Measurements from ENCODE around the gene EPM2AIP1.
"Not testable (repeated sequence)": the region's sequence is repeated elsewhere in the genome, so short reads cannot be mapped to it uniquely, and the experiment has no call there.

The EPM2AIP1 gene

DNA sequence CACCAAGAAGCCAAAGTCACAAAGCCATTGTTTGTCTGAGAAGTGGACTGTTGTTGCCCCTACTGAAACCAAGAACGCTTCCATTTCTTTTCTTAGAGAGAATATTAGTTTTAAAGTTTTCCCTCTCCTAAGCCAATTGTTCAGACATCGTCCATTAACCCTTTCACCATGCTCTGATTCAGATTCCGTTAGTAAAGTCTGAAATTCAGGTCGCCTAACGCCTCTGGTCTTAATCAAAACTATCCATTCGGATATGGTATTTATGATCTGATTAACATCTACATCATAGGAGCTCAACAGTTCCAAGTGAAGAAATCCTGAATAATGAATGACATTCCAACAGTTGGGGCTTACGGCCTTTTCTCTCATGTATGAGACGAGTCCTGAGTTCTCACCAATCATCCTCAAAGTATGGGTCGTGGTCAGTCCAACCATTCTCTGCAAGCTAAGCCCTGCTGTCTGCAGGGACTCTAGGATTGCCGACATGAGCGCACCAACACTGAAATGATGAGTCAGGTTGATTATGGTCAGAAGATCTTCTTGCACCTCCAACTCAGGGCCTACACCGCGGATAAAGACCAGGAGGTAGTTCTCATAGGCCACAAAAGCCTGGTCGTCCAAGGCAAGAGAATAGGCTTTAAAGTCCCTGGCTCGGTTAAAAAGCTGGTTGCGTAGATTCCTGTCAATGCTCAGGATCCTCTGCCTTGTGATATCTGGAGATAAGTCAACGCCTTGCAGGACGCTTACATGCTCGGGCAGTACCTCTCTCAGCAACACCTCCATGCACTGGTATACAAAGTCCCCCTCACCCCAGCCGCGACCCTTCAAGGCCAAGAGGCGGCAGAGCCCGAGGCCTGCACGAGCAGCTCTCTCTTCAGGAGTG lies 767 bp downstream of the EPM2AIP1 start:
- DNase-seq = no peak

DNA sequence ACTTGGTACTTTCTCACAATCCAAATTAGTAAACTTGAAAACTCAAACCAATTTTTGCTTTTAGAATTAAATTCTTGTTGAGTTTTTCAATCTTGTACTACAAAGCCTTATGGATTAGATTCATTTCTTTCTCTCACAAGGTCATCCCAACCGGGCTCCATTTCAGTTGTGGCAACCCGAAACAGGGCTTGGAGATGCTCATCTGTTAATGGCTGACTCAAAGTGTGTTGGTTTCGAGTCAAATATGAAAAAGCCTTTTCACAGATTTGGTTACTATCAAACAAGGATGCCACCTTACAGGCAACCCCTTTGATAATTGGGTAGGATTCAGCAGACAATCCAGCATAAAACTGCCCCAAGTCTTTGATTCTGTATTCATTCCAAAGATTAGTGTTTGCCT lies 1.8 kb downstream of the EPM2AIP1 start:
- no peak for DNase-seq

DNA sequence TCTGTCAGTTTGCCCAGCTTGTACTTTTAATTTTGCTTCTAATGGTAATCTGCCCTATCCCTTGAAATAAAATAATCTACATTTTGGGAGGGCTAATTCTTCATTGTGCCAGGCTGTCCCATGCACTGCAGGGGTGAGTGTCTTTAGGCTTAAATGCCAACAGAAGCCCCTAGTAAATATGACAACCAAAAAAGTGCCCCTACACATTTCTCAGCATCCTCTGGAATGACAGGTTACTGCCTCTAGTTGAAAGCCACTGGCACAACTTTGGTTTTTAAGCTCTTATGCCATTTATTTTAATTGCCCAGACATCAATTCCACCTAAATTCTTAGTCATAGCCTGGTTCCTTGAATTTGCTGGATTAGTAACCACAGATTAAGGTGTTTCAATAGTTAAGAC lies 3.4 kb downstream of the EPM2AIP1 start:
- DNase-seq = no peak

DNA sequence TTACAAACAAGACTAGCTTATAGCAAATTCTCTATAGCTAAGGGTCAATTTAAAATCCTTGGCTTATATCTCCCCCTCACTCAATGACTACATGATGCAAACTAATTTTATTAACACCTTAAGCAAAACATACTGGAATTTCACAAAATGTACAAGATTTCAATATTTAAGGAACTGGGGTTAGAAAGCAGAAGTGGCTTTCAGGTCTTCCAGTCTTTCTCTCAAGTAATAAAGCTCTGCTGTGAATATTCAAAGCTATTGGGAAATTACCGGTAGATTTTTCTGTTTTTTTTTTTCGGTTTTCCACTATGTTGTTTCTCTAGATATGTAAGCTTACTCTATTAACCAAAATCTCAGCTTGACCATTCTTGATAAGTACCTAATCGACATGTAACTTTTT lies 3.9 kb downstream of the EPM2AIP1 start:
- no peak for DNase-seq

DNA sequence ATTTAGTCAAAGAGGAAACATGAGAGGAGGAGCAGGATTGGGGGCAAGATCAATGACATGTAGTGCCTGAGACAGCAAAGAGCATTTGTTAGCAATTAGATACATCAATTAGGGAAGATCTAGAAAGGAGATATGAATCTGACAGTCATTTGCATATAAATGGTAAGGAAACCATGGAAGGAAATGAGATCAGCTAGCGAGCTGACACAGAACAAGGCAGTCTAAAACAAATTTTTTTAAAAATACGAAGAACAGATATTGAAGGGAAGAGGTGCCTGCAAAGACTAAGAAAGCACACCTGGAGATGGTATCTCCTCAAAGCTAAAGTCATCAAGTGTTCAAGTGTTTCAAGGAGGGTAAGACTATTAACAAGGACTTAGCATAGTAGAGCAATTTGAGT lies 4.6 kb downstream of the EPM2AIP1 start:
- no peak for DNase-seq

DNA sequence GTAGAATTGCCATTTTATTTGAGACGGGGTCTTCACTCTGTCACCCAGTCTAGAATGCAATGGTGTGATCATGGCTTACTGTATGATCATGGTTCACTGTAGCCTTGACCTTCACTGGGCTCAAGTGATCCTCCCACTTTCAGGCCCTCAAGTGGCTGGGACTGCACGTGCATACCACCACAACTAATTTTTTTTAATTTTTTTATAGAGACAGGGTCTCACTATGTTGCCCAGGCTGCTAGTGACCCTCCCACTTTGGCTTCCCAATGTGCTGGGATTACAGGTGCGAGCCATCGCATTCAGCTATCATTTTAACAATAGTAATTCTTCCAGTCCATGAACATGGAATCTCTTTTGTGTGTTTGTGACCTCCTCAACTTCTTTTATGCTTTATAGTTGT lies 11.9 kb downstream of the EPM2AIP1 start:
- no peak for DNase-seq

DNA sequence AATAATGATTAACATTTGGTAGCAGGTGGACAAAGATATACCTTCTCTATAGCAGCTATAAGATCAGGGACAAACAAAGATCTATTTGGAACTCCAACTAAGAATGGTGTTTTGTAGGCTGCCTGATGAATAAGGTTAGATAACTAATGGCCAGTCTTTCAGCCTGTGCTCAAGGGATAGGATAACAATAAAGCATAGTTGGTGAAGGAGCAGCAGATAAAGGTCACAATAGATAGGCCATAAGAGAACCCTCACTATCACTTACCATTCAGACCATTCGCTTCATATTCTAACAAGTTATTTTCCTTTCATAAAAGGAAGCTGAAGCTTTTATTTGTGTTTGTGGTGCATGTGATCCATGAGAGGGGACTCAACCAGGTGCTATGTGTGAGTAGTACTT lies 19.8 kb downstream of the EPM2AIP1 start:
- DNase-seq = no peak

DNA sequence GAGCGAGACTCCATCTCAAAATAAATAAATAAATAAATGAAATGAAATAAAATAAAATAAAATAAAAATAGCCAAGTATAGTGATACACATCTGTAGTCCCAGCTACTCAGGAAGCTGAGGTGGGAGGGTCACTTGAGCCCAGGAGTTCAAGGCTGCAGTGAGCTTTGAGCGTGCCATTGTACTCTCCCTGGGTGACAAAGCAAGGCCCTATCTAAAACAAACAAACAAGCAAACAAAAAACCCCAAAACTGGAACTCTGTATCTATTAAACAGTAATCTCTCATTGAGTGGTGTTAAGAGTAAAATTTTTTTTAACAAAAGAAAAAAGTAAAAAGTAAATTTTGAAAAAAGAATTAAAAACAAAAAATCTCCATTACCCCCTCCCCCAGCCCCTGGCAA lies 20.8 kb downstream of the EPM2AIP1 start:
- DNase-seq = no peak

DNA sequence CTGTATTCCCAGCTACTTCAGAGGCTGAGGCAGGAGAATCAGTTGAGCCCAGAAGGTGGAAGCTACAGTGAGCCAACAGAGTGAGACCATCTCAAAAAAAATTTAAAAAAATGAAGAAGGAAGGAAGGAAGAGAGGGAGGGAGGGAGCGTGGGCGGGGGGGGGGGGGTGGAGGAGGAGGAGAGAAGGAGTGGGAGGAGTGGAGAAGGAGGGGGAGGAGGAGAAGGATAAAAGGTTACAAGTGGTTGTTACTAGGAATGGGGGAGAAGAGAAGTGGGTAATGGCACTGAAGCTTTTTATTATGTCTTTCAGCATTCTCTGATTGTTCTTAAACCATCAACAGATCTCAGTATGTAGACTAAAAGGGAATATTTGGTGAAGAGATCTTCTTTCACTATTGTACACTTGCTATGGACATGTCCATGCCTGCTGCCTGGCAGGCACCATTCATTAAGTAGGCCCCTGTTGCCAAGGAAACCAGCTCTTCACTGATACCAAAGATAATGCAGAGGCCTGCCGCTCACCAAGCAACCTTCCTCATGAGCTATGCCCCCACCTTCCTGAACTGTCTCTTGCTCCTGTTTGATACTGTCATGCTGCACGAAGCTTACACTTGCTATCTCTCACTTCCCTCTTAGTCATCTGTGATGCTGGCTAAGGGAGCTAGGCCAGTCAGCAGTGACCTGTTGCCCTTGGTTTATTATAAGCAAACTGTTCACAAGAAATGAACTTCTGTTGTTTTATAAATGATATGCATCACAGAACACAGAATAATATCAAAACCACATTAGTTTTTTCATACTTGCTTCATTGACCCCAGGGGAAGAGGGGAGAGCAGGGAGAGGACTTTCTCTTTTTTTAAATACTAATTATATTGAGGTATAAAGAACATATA lies 23.1 kb downstream of the EPM2AIP1 start:
- peak; percentile 87 for DNase-seq

DNA sequence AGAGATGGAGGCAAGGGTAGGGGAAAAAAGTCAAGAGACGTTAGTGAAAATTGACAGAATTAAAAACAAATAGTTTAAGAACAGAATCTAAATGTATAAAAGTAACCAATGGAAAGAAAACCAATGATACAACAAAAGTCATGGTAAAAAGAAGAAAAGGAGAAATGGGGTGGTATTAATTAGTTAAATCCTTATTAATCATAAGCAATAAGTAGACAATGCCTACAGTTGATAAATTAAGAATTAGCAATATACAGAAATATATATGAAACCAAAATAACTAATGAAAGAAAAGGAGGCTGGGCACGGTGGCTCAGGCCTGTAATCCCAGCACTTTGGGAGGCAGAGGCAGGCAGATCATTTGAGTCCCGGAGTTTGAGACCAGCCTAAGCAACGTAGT lies 23.8 kb downstream of the EPM2AIP1 start:
- DNase-seq = no peak

DNA sequence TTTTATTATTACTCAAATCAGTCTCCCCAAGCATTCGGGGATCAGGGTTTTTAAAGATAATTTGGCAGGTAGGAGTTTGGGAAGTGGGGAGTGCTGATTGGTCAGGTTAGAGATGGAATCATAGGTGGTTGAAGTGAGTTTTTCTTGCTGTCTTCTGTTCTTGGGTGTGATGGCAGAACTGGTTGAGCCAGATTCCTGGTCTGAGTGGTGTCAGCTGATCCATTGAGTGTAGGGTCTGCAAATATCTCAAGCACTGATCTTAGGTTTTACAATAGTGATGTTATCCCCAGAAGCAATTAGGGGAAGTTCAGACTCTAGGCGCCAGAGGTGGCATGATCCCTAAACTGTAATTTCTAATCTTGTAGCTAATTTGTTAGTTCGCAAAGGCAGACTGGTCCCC lies 27.5 kb downstream of the EPM2AIP1 start:
- DNase-seq = peak; percentile 73

DNA sequence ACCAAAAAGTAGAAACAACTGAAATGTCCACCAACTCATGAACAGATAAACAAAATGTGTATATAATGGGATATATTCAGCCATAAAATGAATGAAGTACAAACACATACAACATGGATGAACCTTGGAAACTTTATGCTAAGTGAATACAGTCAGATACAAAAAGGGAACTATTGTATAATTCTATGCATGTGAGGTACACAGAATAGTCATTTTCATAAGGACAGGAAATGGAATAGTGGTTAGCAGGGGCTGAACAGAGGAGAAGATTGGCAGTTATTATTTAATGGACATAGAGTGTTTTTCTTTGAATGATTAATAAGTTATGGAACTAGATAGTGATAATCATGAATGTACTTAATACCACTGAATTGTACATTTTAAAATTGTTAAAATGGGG lies 28.1 kb downstream of the EPM2AIP1 start:
- DNase-seq = no peak

DNA sequence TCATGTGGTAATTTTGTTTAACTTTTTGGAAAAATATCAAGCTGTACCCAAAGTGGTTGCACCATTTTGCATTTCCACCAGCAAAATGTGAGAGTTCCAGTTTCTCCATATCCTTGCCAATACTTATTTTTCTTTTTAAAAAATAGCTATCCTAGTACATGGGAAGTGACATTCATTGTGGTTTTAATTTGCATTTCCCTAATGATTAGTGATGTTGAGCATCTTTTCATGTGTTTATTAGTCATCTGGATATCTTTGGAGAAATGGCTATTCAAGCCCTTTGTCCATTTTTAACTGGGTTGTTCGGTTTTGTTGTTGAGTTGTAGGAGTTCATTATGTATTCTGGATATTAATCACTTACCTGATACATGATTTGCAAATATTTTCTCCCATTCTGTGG lies 28.6 kb downstream of the EPM2AIP1 start:
- no peak for DNase-seq

DNA sequence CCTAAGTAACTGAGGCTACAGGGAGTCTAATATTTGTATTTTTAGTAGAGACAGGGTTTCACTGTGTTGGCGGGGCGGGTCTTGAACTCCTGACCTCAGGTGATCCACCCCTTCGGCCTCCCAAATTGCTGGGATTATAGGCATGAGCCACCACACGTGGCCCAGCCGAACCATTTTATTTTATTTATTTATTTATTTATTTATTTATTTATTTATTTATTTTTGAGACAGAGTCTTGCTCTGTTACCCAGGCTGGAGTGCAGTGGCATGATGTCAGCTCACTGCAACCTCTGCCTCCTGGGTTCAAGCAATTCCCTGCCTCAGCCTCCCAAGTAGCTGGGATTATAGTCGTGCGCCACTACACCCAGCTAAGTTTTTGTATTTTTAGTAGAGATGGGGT lies 29.9 kb downstream of the EPM2AIP1 start:
- DNase-seq = not testable (repeated sequence)

DNA sequence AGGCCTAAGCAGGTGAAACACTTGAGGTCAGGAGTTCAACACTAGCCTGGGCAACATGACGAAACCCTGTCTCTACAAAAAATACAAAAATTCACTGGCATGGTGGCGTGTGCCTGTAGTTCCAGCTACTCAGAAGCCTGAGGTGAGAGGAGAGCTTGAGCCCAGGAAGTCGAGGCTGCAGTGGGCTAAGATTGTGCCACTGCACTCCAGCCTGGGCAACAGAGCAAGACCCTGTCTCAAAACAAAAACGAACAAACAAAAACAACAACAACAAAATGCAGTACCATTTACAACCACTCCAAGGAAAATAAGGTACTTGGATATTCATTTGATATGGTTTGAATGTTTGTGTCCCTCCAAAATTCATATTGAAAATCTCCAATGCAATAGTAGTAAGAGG lies 32.4 kb downstream of the EPM2AIP1 start:
- DNase-seq = no peak

DNA sequence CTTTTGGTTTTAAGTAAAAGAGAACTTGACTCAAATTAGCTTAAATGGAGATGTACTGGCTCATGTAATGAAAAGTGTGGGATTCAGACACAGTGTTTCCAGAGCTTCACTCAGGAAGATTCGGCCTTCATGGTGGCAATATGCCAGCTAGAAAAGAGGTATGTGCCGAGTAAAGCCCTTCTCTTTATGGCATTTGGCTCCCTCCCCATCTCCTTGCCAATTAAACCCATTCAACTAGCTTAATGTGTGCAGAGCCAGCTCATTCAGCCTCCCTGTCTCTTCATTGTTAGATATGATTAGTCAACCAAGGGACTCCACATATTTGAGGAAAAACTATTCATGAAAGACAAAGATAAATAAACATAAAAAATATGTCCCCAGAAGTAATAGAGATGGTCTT lies 33.1 kb downstream of the EPM2AIP1 start:
- DNase-seq = peak; percentile 86

DNA sequence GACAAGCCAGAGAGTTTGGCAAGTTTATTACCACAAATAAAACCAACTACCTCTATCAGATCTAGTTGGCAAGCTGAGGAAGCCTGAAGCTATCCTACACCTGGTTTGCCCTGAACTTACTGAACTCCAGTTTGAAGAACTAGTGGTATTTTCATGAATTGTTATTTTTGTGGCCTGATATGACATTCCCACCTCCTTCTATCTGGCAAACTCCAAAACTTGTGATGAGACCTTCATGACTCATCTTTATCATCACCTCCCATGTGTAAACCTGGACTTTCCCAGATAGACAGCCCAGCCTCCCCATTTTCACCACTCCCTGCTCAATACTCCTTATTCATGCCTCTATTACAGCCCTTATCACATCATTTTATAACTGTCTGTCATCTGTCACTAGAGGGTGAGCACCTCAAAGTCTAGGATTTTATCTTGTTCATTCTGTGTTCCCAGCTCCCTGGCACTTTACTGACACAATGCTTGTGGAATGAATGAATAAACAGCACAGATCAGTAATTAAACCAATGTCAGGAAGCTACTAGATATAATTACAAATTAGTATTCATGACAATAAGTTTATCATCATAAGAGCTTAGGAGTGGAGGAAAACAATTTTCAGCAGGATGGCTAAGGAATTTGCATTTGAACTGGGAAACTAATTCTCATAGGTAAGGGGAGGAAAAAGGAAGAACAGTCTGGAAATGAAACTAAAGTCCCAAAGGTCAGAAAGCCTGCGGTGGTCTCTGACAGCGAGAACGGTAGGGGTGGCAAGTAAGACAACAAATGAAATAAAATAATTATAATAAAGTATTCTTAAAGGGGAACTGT lies 34.9 kb downstream of the EPM2AIP1 start:
- DNase-seq = no peak

DNA sequence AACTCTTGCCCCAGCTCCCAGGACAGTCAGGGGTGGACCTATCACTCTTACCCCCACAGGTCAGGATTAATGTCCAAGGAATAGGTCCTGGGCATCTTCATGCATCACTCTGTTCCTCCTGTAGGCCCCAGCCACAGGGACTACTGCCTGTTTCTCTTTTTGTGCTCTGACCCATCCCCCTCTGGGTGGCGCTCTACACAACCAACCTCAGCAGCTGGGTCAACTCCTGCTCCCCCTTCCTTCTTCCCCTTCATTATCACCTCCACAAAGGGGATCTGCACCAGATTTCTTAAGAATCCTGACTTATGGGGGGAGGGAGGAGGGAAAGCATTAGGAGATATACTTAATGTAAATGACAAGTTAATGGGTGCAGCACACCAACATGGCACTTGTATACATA lies 35.9 kb downstream of the EPM2AIP1 start:
- no peak for DNase-seq

DNA sequence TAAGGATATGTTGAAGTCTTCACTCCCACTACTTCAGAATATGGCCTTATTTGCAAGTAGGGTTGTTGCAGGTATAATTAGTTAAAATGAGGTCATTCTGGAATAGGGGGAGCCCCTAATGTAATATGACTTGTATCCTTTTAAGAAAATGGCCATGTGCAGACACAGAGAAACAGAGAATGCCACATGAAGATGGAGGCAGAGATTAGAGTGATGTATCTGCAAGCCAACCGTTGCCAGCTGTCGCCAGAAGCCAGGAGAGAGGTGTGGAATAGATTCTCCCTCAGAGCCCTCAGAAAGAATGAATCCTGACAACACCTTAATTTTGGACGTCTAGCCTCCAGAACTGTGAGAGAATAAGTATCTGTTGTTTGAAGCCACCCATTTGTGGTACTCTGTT lies 36.8 kb downstream of the EPM2AIP1 start:
- no peak for DNase-seq

DNA sequence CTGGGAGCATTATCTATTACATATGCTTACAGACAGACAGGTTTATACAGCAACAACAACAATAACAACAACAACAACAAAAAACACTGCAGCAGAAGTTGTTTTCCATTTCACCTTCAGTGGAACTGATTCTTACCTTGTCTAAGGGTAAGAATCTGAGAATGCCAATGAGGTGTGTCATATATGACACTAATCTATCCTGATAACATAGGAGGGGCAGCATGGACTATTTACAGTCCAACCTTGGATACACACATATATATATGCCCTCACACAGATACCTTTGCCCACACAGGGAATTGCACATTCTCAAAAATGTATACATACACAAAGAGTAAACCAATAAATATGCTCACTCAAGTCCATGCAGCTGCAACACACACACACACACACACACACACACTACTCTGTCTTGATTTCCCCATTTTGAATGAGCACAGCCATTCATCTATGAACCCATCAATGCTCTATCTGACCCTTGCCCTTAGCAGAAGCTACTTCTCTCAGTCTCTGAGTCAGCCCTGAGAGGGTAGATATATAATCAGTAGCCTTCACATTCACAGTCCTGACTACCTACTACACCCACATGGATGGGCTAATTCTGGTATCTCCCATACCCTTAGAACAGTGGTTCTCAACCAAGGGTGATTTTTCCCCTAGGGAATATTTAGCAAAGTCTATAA lies 38.3 kb downstream of the EPM2AIP1 start:
- no peak for DNase-seq

DNA sequence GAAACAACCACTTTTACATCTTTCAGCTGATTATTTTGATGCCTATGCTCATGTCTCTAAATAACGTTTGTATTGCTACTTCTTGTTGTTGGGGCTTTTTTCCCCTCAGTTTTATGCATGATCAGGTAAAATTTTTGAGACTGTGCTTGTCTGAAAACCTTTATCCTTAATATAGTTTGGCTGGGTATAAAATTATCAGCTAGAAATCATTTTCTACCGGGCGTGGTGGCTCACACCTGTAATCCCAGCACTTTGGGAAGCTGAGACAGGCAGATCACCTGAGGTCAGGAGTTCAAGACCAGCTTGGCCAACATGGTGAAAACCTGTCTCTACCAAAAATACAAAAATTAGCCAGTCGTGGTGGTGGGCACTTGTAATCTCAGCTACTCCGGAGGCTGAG lies 45.1 kb downstream of the EPM2AIP1 start:
- DNase-seq = not testable (repeated sequence)

DNA sequence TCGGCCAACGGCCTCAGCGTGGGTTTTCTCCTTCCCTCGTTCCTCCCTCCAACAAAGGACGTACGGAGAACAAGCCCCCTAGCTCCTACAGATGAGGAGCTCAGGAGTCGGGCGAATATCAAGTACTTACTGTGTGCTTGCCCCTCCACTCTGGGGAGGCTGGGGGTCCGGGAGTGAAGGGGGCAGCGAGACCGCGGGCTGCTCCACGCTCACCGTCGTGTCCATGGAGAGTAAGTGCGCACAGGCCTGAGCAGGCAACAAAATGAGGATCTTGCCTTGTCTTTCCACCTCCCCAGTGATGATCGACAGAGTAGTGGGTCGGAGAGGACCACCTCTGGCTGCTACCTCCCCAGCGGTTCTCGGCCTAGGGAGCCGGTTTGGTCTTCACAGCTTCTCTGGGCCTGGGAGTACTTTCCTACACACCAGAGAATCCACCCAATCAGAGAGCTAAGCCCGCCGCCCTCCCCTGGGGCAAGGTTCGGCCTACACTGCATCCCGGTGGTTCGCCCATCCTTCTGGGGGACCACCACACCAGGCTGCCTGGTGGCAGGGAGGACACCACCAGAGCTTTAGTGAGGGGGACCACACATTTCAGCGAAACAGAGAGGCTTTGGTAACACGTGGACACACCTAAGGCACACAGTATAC lies 47.5 kb downstream of the EPM2AIP1 start:
- DNase-seq = no peak

Data from NCI-H1105 (cell line).